ENCODE data around the gene NEU4. TPM values are rescaled to one million over a fixed set of nuclear protein-coding genes. Genes with fewer than 3 reads are reported as not detected.

NEU4 gene
- total and polyA plus RNA-seq, 2 donors from 2014 or later, result 0.76 to 2.8 TPM

DNA sequence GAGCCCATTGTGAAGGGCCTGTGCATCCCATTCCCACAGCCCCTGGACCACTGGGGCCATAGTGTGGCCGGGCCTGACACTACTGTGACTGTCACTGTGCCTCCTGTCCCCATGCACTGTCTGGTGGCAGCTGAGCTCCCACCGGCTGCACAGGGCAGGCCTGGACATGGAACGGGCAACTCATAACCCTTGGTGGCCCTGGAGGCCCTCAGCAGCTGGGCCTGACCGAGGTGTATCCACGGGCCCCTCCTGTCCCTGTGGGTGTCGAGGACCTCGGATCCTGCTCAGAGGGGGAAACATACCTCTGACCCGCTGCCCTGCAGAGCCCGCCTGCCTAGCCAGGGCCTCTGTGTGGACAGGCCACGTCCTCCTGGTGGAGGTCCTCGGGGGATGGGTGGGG is 40.1 kb upstream of the NEU4 start:
- Histone ChIP-seq H3K9ac (ENCODE audit: low read length in 3 of 3) (no peak overlapping the region), H3K36me3 (ENCODE audit: control insufficient read depth in 2 of 3, insufficient read depth in 3 of 3, low read length in 3 of 3) (peaks cover 0 to 2% (median 0%) of the 10 kb centered on the region in 3 donors), H3K27ac (ENCODE audit: low read depth in 2 of 2, low read length in 2 of 2) (no peak overlapping the region), H3K4me1 (ENCODE audit: control insufficient read depth in 2 of 3, insufficient read depth in 2 of 3, low read depth in 1 of 3, low read length in 3 of 3) (peaks cover 0 to 16% (median 10%) of the 10 kb centered on the region in 3 donors), H3K27me3 (ENCODE audit: control insufficient read depth, insufficient read depth, low read length) (no peaks in the 10 kb centered on the region), H3K4me3 (ENCODE audit: low read length in 3 of 3) (no peak overlapping the region), H3K9me3 (ENCODE audit: control insufficient read depth in 2 of 3, insufficient read depth in 1 of 3, low read length in 3 of 3) (no peaks in the 10 kb centered on the region)
- intact Hi-C loops (cut with DNase I), result no loop called here
- TF ChIP-seq, protein P1, sequence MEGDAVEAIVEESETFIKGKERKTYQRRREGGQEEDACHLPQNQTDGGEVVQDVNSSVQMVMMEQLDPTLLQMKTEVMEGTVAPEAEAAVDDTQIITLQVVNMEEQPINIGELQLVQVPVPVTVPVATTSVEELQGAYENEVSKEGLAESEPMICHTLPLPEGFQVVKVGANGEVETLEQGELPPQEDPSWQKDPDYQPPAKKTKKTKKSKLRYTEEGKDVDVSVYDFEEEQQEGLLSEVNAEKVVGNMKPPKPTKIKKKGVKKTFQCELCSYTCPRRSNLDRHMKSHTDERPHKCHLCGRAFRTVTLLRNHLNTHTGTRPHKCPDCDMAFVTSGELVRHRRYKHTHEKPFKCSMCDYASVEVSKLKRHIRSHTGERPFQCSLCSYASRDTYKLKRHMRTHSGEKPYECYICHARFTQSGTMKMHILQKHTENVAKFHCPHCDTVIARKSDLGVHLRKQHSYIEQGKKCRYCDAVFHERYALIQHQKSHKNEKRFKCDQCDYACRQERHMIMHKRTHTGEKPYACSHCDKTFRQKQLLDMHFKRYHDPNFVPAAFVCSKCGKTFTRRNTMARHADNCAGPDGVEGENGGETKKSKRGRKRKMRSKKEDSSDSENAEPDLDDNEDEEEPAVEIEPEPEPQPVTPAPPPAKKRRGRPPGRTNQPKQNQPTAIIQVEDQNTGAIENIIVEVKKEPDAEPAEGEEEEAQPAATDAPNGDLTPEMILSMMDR (IDR thresholded peaks at IDR 0.05; ENCODE audit: borderline replicate concordance, extremely low read depth, insufficient read depth), result no peak
- FAIRE-seq (no peak), DNase-seq (peak in 1 of 5 donors; percentile 36)

DNA sequence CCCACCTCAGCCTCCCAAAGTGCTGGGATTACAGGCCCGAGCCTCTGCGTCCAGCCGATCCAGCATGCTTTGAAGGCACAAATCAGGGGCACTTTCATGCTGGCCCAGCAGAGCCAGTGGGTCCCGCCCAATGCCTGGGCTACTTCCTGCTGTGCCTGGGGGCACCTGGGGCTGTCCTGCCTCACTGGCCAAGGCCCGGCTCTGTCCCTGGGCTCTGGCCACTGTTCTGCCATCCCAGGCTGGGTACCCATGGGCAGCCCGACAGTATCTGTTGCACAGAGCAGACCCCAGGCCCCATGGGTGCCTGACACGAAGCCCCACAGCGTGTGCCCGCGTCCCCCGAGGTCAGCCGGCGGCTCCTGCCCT is 39.2 kb upstream of the NEU4 start:
- Histone ChIP-seq H3K4me1 (ENCODE audit: control insufficient read depth in 2 of 3, insufficient read depth in 2 of 3, low read depth in 1 of 3, low read length in 3 of 3) (peaks cover 0 to 13% (median 10%) of the 10 kb centered on the region in 3 donors), H3K9ac (ENCODE audit: low read length in 3 of 3) (no peak overlapping the region), H3K4me3 (ENCODE audit: low read length in 3 of 3) (no peak overlapping the region), H3K27me3 (ENCODE audit: control insufficient read depth, insufficient read depth, low read length) (no peaks in the 10 kb centered on the region), H3K36me3 (ENCODE audit: control insufficient read depth in 2 of 3, insufficient read depth in 3 of 3, low read length in 3 of 3) (no peaks in the 10 kb centered on the region), H3K27ac (ENCODE audit: low read depth in 2 of 2, low read length in 2 of 2) (no peak overlapping the region), H3K9me3 (ENCODE audit: control insufficient read depth in 2 of 3, insufficient read depth in 1 of 3, low read length in 3 of 3) (no peaks in the 10 kb centered on the region)
- DNase-seq, result peak in 1 of 5 donors; percentile 48
- FAIRE-seq, result no peak
- TF ChIP-seq, protein P1 (IDR thresholded peaks at IDR 0.05; ENCODE audit: borderline replicate concordance, extremely low read depth, insufficient read depth), result no peak
- intact Hi-C loops (cut with DNase I), result no loop called here

DNA sequence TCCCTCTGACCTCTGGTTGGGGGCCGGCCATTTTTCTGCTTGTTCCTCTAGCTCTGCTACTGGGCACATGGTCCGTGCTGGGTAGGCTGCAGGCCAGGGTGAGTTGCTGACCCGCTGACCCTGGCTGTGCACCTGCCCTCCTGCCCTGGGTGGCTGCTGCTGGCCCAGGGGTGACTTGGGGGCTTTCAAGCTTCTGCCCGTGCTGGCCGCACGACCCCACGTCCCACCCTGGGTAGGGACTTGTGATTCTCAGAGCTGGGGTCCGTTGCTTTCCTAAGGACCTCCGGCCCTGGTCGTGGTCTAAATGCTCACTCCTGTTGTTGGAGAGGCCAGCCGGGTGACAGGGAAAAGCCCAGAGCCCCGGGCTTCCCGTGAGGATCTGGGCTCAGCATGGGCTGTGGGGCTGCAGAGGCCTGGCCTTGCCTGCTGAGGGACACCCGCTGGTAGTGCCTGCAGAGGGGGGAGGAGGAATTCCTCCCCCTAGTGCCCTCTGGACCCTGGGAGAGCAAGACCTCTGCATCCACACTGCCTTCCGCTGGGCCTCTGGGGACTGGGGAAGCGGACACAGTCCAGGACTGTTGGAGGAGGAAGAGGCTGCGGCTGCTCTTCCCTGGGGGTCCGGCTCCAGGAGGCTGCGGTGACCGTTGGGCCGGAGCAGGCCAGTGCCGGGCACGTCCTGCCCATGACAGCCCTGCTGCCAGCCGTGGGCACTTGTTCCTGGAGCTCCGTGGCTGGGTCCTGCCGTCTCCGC is 38.6 kb upstream of the NEU4 start:
- FAIRE-seq (no peak), DNase-seq (peak in 4 of 5 donors; percentile 45 to 83 (median 62))
- Histone ChIP-seq H3K27ac (ENCODE audit: low read depth in 2 of 2, low read length in 2 of 2) (no peak overlapping the region), H3K9me3 (ENCODE audit: control insufficient read depth in 2 of 3, insufficient read depth in 1 of 3, low read length in 3 of 3) (no peaks in the 10 kb centered on the region), H3K9ac (ENCODE audit: low read length in 3 of 3) (no peak overlapping the region), H3K27me3 (ENCODE audit: control insufficient read depth, insufficient read depth, low read length) (no peaks in the 10 kb centered on the region), H3K36me3 (ENCODE audit: control insufficient read depth in 2 of 3, insufficient read depth in 3 of 3, low read length in 3 of 3) (no peaks in the 10 kb centered on the region), H3K4me1 (ENCODE audit: control insufficient read depth in 2 of 3, insufficient read depth in 2 of 3, low read depth in 1 of 3, low read length in 3 of 3) (peaks cover 0 to 13% (median 10%) of the 10 kb centered on the region in 3 donors), H3K4me3 (ENCODE audit: low read length in 3 of 3) (no peak overlapping the region)
- TF ChIP-seq, protein P1 (IDR thresholded peaks at IDR 0.05; ENCODE audit: borderline replicate concordance, extremely low read depth, insufficient read depth), result no peak
- intact Hi-C loops (cut with DNase I), result no loop called here

All from kidney (tissue), 14 donors.